Activated CD4-positive, alpha-beta memory T cell treated with anti-CD3 and anti-CD28 coated beads for 36 hours (primary cell): Measurements from ENCODE around the gene MBLAC2. TPM values are rescaled to one million over a fixed set of nuclear protein-coding genes. Genes with fewer than 3 reads are reported as not detected.

Source experiments
- CTCF ChIA-PET: fragments of 350-600 bp; sonication (Branson Sonifier 250); formaldehyde crosslinking; loops from one replicate; lab custom pipeline; 2021; ENCODE audit warnings: antibody characterized with exemption, inconsistent platforms; lab: Charles Lee
- POLR2A ChIA-PET: fragments of 350-600 bp; sonication (Branson Sonifier 250); formaldehyde crosslinking; loops from one replicate; lab custom pipeline; 2021; ENCODE audit warnings: antibody characterized with exemption; lab: Charles Lee
- DNase-seq: peaks from one replicate; pipeline ENCODE4 v3.0.0-alpha.2; 2020
- H3K27ac Mint-ChIP-seq: one replicate; pipeline ENCODE4 v1.8.0; 2021; ENCODE audit warnings: mixed read lengths
- H3K27me3 Mint-ChIP-seq: one replicate; pipeline ENCODE4 v1.8.0; 2021; ENCODE audit warnings: mixed read lengths
- H3K36me3 Mint-ChIP-seq: one replicate; pipeline ENCODE4 v1.8.0; 2021; ENCODE audit warnings: mixed read lengths
- H3K4me1 Mint-ChIP-seq: one replicate; pipeline ENCODE4 v1.8.0; 2021; ENCODE audit warnings: low read depth, mixed read lengths
- H3K4me3 Mint-ChIP-seq: one replicate; pipeline ENCODE4 v1.8.0; 2021; ENCODE audit warnings: mild to moderate bottlenecking, mixed read lengths
- H3K9me3 Mint-ChIP-seq: one replicate; pipeline ENCODE4 v1.8.0; 2021; ENCODE audit warnings: mixed read lengths
- intact Hi-C: fragments of 100-400 bp; cut with micrococcal nuclease; formaldehyde crosslinking; loops from one replicate; pipeline ENCODE4 v1.15.1; 2023
- total RNA-seq, 2 experiments: library from RNA; stranded (reverse); gene quantifications; one replicate each; pipeline ENCODE4 v1.2.3, GENCODE V29; 2021

The MBLAC2 gene
- total RNA-seq, 2 experiments from 2014 or later: 3.3 to 3.5 TPM

- no peak for DNase-seq
- CTCF ChIA-PET: interaction anchor here (0.6 kb wide), 1 partner anchor 1756 kb away, joined by 3 read pairs; no protein-coding TSS in a partner anchor
These were observed 27.6 kb downstream of the MBLAC2 start for GRCh38 chr5:90446961-90447360.

DNA sequence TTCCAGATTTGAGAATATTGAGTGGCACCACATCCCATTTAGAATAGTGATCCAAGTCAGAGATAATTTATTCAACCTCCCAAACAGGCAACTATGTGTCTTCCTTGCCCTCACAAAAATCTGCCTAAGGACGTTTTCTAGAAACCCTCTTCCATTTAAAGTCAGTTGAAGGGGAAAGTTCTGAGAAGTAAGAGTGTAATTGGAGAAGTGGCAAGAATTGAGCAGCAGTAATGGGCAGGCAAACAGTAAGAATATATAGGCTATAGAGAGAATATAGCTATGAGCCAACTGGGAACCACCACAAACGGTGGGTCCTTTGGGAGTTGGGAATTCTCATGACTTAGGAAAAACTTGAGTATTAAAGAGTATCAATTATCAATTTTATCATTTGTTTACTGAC, 33.9 kb downstream of the MBLAC2 start:
- H3K27me3 Mint-ChIP-seq: no peaks in the 10 kb centered on the region
- CTCF ChIA-PET: interaction anchor here (1.5 to 4.2 kb wide), 5 partner anchors 11 to 343 kb away, joined by 5 to 38 read pairs (median 6); partner anchors contain the start of gene LYSMD3
- intact Hi-C loops: loop anchor here (1.0 kb wide), 1 partner anchor 34 kb away; the partner anchor contains the start of genes MBLAC2 and POLR3G
- H3K36me3 Mint-ChIP-seq: no peaks in the 10 kb centered on the region
- POLR2A ChIA-PET: no interaction called here
- no peak overlapping the region for H3K4me3 Mint-ChIP-seq
- no peak overlapping the region for H3K27ac Mint-ChIP-seq
- peaks cover 8% of the 10 kb centered on the region for H3K4me1 Mint-ChIP-seq
- DNase-seq: no peak
- H3K9me3 Mint-ChIP-seq: no peaks in the 10 kb centered on the region

More at GRCh38 chr5:90446961-90447360, 27.6 kb downstream of the MBLAC2 start:
- H3K4me1 Mint-ChIP-seq: no peaks in the 10 kb centered on the region
- no peaks in the 10 kb centered on the region for H3K9me3 Mint-ChIP-seq
- POLR2A ChIA-PET: no interaction called here
- no peaks in the 10 kb centered on the region for H3K36me3 Mint-ChIP-seq
- H3K4me3 Mint-ChIP-seq: no peak overlapping the region
- no peaks in the 10 kb centered on the region for H3K27me3 Mint-ChIP-seq
- intact Hi-C loops: no loop called here
- H3K27ac Mint-ChIP-seq: no peak overlapping the region

DNA sequence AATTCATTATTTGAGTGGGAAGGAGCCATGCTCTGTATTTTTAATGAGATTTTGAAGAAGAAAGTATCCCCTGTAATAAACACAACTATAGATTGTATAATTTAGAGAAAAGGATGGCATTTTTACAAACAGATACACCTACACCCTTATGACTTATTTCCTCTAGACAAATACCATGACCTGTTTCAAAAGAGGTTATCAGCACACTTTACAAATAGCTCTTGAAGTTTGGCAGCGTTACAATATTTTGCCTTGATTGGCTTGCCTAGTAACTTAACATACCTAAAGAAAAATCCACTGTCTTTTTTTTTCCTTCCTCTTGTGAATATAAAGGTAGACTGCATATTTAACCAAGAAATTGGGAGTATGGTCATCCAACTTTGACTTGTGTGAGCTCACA, 36.5 kb downstream of the MBLAC2 start:
- peaks cover 8% of the 10 kb centered on the region for H3K4me1 Mint-ChIP-seq
- DNase-seq: no peak
- CTCF ChIA-PET: interaction anchor here (1.1 to 4.4 kb wide), 6 partner anchors 11 to 1709 kb away, joined by 3 to 47 read pairs (median 7); partner anchors contain the start of gene LYSMD3
- H3K36me3 Mint-ChIP-seq: no peaks in the 10 kb centered on the region
- H3K9me3 Mint-ChIP-seq: no peaks in the 10 kb centered on the region
- H3K4me3 Mint-ChIP-seq: no peak overlapping the region
- intact Hi-C loops: loop anchor here (2.0 to 5.0 kb wide), 2 partner anchors 29 to 169 kb away; partner anchors contain the start of gene CETN3
- POLR2A ChIA-PET: no interaction called here
- H3K27me3 Mint-ChIP-seq: no peaks in the 10 kb centered on the region
- H3K27ac Mint-ChIP-seq: no peak overlapping the region

DNA sequence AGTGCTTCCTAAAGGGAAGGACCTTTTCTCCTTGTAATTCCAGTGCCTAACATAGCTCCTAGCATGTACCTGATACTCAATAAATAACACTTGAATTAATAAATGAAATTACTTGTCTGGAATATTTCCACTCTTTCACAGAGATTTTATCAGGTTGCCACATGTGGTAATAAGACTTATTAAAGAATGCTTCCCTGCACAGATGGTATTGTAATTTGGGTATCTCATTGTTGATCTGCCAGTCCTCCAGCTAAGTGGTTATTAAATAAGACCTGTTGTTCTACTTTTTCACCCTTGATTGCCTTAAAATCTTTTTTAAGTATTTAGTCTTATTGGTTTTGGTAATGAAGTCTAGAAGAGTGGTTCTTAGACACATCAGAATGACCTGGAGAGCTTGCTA, 36.9 kb downstream of the MBLAC2 start:
- no peaks in the 10 kb centered on the region for H3K9me3 Mint-ChIP-seq
- H3K4me1 Mint-ChIP-seq: peaks cover 8% of the 10 kb centered on the region
- ChIA-PET CTCF (interaction anchor here (1.5 to 4.4 kb wide), 4 partner anchors 11 to 1708 kb away, joined by 4 to 47 read pairs (median 24); partner anchors contain the start of gene LYSMD3), POLR2A (no interaction called here)
- intact Hi-C loops: loop anchor here (2.0 to 5.0 kb wide), 2 partner anchors 29 to 170 kb away; partner anchors contain the start of gene CETN3
- no peak for DNase-seq
- H3K27ac Mint-ChIP-seq: no peak overlapping the region
- no peaks in the 10 kb centered on the region for H3K36me3 Mint-ChIP-seq
- H3K27me3 Mint-ChIP-seq: no peaks in the 10 kb centered on the region
- H3K4me3 Mint-ChIP-seq: no peak overlapping the region

- no peak overlapping the region for H3K4me3 Mint-ChIP-seq
- ChIA-PET POLR2A (no interaction called here), CTCF (interaction anchor here (1.0 to 1.8 kb wide), 4 partner anchors 169 to 1707 kb away, joined by 3 to 7 read pairs (median 4); no protein-coding TSS in a partner anchor)
- H3K36me3 Mint-ChIP-seq: no peaks in the 10 kb centered on the region
- intact Hi-C loops: loop anchor here (2.0 kb wide), 1 partner anchor 1705 kb away; no protein-coding TSS in a partner anchor
- H3K4me1 Mint-ChIP-seq: no peaks in the 10 kb centered on the region
- H3K9me3 Mint-ChIP-seq: no peaks in the 10 kb centered on the region
- H3K27ac Mint-ChIP-seq: no peak overlapping the region
- peak; percentile 57 for DNase-seq
- H3K27me3 Mint-ChIP-seq: no peaks in the 10 kb centered on the region
These were observed 40.4 kb downstream of the MBLAC2 start for GRCh38 chr5:90434116-90434714.

DNA sequence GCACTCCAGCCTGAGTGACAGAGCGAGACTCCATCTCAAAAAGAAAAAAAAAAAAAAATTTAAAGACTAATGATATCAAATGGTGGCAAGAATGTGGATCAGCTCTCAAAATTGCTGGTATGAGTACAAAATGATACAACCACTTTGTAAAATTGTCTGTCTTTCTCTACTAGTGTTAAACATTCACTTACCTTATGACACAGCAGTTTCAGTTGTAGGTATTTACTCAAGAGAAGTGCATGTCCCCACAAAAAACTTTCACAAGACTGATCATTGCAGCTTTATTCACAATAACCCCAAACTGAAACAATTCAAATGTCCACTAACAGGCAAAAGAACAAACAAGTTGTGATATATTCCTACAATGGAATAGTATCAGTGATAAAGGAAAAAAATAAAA, 50.3 kb downstream of the MBLAC2 start:
- Mint-ChIP-seq H3K9me3 (no peaks in the 10 kb centered on the region), H3K4me1 (no peaks in the 10 kb centered on the region), H3K27me3 (peaks cover 10% of the 10 kb centered on the region), H3K27ac (no peak overlapping the region), H3K4me3 (no peak overlapping the region), H3K36me3 (no peaks in the 10 kb centered on the region)
- DNase-seq: no peak
- ChIA-PET POLR2A (no interaction called here), CTCF (no interaction called here)
- intact Hi-C loops: no loop called here

- DNase-seq: no peak
- H3K36me3 Mint-ChIP-seq: no peaks in the 10 kb centered on the region
- peaks cover 17% of the 10 kb centered on the region for H3K27me3 Mint-ChIP-seq
- ChIA-PET CTCF (no interaction called here), POLR2A (no interaction called here)
- no peaks in the 10 kb centered on the region for H3K9me3 Mint-ChIP-seq
- intact Hi-C loops: no loop called here
- no peak overlapping the region for H3K4me3 Mint-ChIP-seq
- no peak overlapping the region for H3K27ac Mint-ChIP-seq
- no peaks in the 10 kb centered on the region for H3K4me1 Mint-ChIP-seq
These were observed 53.4 kb downstream of the MBLAC2 start for GRCh38 chr5:90421136-90421535.

- H3K27ac Mint-ChIP-seq: no peak overlapping the region
- POLR2A ChIA-PET: no interaction called here
- CTCF ChIA-PET: no interaction called here
- H3K27me3 Mint-ChIP-seq: peaks cover 17% of the 10 kb centered on the region
- no peaks in the 10 kb centered on the region for H3K4me1 Mint-ChIP-seq
- DNase-seq: no peak
- no peaks in the 10 kb centered on the region for H3K36me3 Mint-ChIP-seq
- no peak overlapping the region for H3K4me3 Mint-ChIP-seq
- intact Hi-C loops: no loop called here
- H3K9me3 Mint-ChIP-seq: no peaks in the 10 kb centered on the region
These were observed 56.4 kb downstream of the MBLAC2 start for GRCh38 chr5:90418214-90418613.

- no peaks in the 10 kb centered on the region for H3K27me3 Mint-ChIP-seq
- intact Hi-C loops: no loop called here
- H3K4me3 Mint-ChIP-seq: no peak overlapping the region
- ChIA-PET POLR2A (interaction anchor here (0.5 to 2.1 kb wide), 8 partner anchors 10 to 971 kb away, joined by 3 to 15 read pairs (median 4); partner anchors contain the start of genes MBLAC2 and POLR3G), CTCF (interaction anchor here (0.7 to 2.1 kb wide), 13 partner anchors 10 to 963 kb away, joined by 3 to 11 read pairs (median 4); partner anchors contain the start of genes LYSMD3, MBLAC2 and POLR3G)
- H3K9me3 Mint-ChIP-seq: no peaks in the 10 kb centered on the region
- H3K4me1 Mint-ChIP-seq: peaks cover 13% of the 10 kb centered on the region
- H3K27ac Mint-ChIP-seq: no peak overlapping the region
- no peak for DNase-seq
- peaks cover 14% of the 10 kb centered on the region for H3K36me3 Mint-ChIP-seq
These were observed 64.3 kb downstream of the MBLAC2 start for GRCh38 chr5:90410178-90410762.

DNA sequence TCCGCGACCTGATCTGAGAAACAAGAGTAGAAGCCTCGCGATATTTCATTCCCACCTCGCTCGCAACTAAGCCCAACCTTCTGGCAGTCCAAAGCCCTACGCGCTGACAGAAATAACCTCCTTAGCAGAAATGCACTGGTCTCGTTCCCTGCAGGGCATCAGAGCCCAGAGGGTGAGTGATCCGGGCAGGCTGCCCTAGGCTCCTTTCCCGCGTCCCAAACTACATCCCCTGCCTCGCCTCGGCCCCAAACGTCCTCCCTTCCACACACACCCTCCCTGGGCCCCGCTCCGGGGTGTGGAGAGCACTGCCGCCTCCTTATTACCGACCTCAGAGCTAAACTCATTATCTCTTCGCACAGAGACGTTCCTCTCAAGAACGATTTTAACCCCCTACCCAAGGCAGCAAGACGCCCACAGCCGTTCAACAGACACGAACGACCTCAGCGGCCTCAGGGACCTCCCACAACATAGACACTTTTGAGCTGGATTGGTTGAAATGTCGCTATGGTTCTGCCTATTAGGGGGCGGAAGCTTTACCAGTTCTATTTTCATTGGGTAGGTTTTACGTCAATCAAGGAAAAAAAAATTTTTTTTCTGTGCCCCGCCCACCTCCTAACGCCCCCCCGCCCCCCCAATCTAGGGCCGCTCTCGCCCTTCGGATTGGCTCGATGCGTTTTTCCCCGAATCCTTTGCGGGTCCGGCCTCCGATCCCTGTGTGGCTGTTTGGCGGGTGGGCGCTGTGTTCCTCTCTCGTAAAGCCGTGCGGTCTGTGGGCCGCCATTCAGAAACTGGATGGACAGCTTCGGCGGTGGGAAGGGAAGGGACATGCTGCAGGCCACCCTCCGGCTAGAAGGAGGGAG, 65.0 kb downstream of the MBLAC2 start, which contains the start of gene CETN3:
TSS of gene CETN3 (minus strand) at position 439 of the 860 bp plus-strand sequence. CDS start at position 344, 95 bp downstream.
- Mint-ChIP-seq H3K9me3 (no peaks in the 10 kb centered on the region), H3K27me3 (no peaks in the 10 kb centered on the region), H3K36me3 (peaks cover 19% of the 10 kb centered on the region), H3K4me1 (peaks cover 16% of the 10 kb centered on the region), H3K4me3 (no peak within 1 kb of the TSS), H3K27ac (no peak within 1 kb of the TSS)
- peak; percentile 94 for DNase-seq
- intact Hi-C loops: loop anchor here (1.0 to 2.0 kb wide), 3 partner anchors 29 to 120 kb away; partner anchors contain the start of genes LYSMD3, MBLAC2 and POLR3G
- CTCF ChIA-PET: interaction anchor here (0.7 to 2.1 kb wide), 11 partner anchors 9 to 964 kb away, joined by 3 to 11 read pairs (median 4); partner anchors contain the start of genes LYSMD3, MBLAC2 and POLR3G
- POLR2A ChIA-PET: interaction anchor here (0.5 to 2.1 kb wide), 8 partner anchors 9 to 1002 kb away, joined by 3 to 15 read pairs (median 4); partner anchors contain the start of genes MBLAC2 and POLR3G
